GM12878 (cell line): ENCODE measurements around the gene ACTMAP. TPM values are rescaled to one million over a fixed set of nuclear protein-coding genes. Genes with fewer than 3 reads are reported as not detected.
A peak's percentile ranks its signal among the peaks of the same experiment; 100 is the strongest.

Experiments
- CREM ChIP-seq: IDR thresholded peaks from 2 replicates; pipeline ENCODE4 v1.6.1; 2014; ENCODE audit warnings: antibody characterized with exemption, low read depth
- ETV6 ChIP-seq, 2 experiments: fragments of 450-650 bp in 1 of 2; IDR thresholded peaks in 1 of 2; conservative IDR thresholded peaks in 1 of 2; 2 replicates each; pipeline ENCODE4 v1.6.1; 2014; ENCODE audit warnings: antibody characterized with exemption in 1 of 2, borderline replicate concordance in 1 of 2, low read depth in 1 of 2, mild to moderate bottlenecking in 1 of 2, moderate library complexity in 1 of 2
- HCFC1 ChIP-seq: fragments of 150-350 bp; IDR thresholded peaks from 2 replicates; pipeline ENCODE4 v1.6.1; 2014; ENCODE audit warnings: low read length
- IRF4 ChIP-seq: IDR thresholded peaks from 2 replicates; pipeline ENCODE4 v1.6.1; 2011; ENCODE audit warnings: low read depth, low read length
- MEF2B ChIP-seq: fragments of 450-650 bp; IDR thresholded peaks from 2 replicates; pipeline ENCODE4 v1.6.1; 2018; ENCODE audit warnings: mild to moderate bottlenecking, moderate library complexity; ENCODE audit not compliant: partially characterized antibody, poor library complexity, severe bottlenecking
- MXI1 ChIP-seq: fragments of 150-350 bp; IDR thresholded peaks from 2 replicates; pipeline ENCODE4 v1.6.1; 2011; ENCODE audit warnings: low read depth, mild to moderate bottlenecking, inconsistent platforms, low read length, improper control_type of control experiment
- NFXL1 ChIP-seq: fragments of 450-650 bp; IDR thresholded peaks from 2 replicates; pipeline ENCODE4 v1.6.1; 2017; ENCODE audit warnings: antibody characterized with exemption, mild to moderate bottlenecking, borderline replicate concordance
- SIN3A ChIP-seq: IDR thresholded peaks from 2 replicates; pipeline ENCODE4 v1.6.1; 2012; ENCODE audit warnings: low read depth, low read length, improper control_type of control experiment
- SRF ChIP-seq, 2 experiments: IDR thresholded peaks; 2 replicates each; pipeline ENCODE4 v1.6.1; 2011; ENCODE audit warnings: low read depth in 2 of 2, low read length in 2 of 2, mild to moderate bottlenecking in 1 of 2, moderate library complexity in 1 of 2
- SUZ12 ChIP-seq: fragments of 200-600 bp; sonication (generic); IDR thresholded peaks from one replicate; pipeline ENCODE4 v1.6.1; 2018; ENCODE audit warnings: antibody characterized with exemption, mild to moderate bottlenecking; ENCODE audit not compliant: unreplicated experiment
- TAF1 ChIP-seq: IDR thresholded peaks from 2 replicates; pipeline ENCODE4 v1.6.1; 2011; ENCODE audit warnings: mild to moderate bottlenecking, low read depth, low read length, borderline replicate concordance
- TARDBP ChIP-seq: IDR thresholded peaks from 2 replicates; pipeline ENCODE4 v1.6.1; 2016; ENCODE audit warnings: borderline replicate concordance
- ZNF207 ChIP-seq: fragments of 450-650 bp; IDR thresholded peaks from 2 replicates; pipeline ENCODE4 v1.6.1; 2014; ENCODE audit warnings: antibody characterized with exemption, mild to moderate bottlenecking, borderline replicate concordance
- polyA plus RNA-seq, 11 experiments: library from polyadenylated mRNA; depleted of rRNA in 4 of 11; unstranded in 6 of 11; stranded (reverse) in 5 of 11; fragments of >200 nt; fragmentation: Nextera tagmentation in 4 of 11; fragmentation: Illumina TruSeq in 1 of 11; extraction: Ambion mirVana in 4 of 11; extraction: Trizol in 1 of 11; gene quantifications; 1 replicate in 1 of 11; 2 replicates in 10 of 11; pipeline versions ENCODE4 v1.2.1 to v1.2.3, GENCODE V29; 2011 to 2016; ENCODE audit warnings: inconsistent platforms in 2 of 11, missing spikeins in 2 of 11, low read depth in 1 of 11
- total RNA-seq, 4 experiments: library from RNA; depleted of rRNA in 3 of 4; stranded (reverse); fragments of >200 nt in 3 of 4; fragmentation: Illumina TruSeq in 1 of 4; extraction: Trizol in 1 of 4; gene quantifications; 2 replicates each; pipeline versions ENCODE4 v1.2.1 to v1.2.3, GENCODE V29; 2013 to 2021
- TF ChIP-seq, protein P1 (sequence below): IDR thresholded peaks from 2 replicates; pipeline ENCODE4 v1.6.1; 2012; ENCODE audit warnings: low read depth, low read length, improper control_type of control experiment
- TF ChIP-seq, protein P2 (sequence below): fragments of 450-650 bp; formaldehyde crosslinking; IDR thresholded peaks from 2 replicates; pipeline ENCODE4 v1.4.0; 2022; ENCODE audit warnings: mild to moderate bottlenecking, moderate library complexity
- TF ChIP-seq, protein P3 (sequence below): fragments of 450-650 bp; IDR thresholded peaks from 2 replicates; pipeline ENCODE4 v1.6.1; 2018; ENCODE audit warnings: borderline replicate concordance, mild to moderate bottlenecking; ENCODE audit not compliant: partially characterized antibody
- TF ChIP-seq, protein P4 (sequence below): IDR thresholded peaks from 2 replicates; pipeline ENCODE4 v1.6.1; 2011; ENCODE audit warnings: low read depth, mild to moderate bottlenecking, low read length, moderate library complexity, borderline replicate concordance; ENCODE audit errors: extremely low read depth
- TF ChIP-seq, protein P5 (sequence below): IDR thresholded peaks from 2 replicates; pipeline ENCODE4 v1.6.1; 2011; ENCODE audit warnings: borderline replicate concordance, low read depth, mild to moderate bottlenecking, moderate library complexity, low read length; ENCODE audit not compliant: insufficient read depth, poor library complexity, severe bottlenecking

The ACTMAP gene
- total and polyA plus RNA-seq, 10 of the 15 experiments (the other 5 are each of a cell fraction or from before 2014, with no cell fraction given): 3.0 to 26.2 (median 11.1) TPM

DNA sequence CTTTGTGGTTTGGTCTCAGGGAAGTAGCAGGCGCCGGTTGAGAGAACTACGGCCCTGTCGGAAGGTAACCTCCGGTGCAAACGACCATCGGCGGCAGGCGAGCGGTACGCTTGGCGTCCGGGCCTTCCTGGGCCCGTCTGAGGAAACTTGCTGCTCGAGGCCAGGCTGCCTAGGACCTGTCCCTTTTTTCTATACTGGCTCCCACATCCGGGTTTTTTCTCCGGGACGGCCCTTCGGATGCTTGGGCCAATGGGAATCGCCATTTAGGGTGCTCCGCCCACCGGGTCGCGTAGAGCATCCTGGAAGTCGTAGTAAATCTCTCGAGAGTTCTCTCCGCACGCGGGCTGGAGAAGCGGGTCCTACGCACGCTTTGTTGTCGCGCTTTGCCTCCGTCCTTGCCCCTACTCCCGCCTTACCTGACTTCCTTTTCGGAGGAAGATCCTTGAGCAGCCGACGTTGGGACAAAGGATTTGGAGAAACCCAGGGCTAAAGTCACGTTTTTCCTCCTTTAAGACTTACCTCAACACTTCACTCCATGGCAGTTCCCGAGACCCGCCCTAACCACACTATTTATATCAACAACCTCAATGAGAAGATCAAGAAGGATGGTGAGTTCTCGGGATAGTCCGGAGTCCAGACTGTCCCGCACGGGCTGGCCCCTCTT is 729 bp upstream of the ACTMAP start, which contains the start of gene SNRPA (continued):
- TF ChIP-seq, protein P1, sequence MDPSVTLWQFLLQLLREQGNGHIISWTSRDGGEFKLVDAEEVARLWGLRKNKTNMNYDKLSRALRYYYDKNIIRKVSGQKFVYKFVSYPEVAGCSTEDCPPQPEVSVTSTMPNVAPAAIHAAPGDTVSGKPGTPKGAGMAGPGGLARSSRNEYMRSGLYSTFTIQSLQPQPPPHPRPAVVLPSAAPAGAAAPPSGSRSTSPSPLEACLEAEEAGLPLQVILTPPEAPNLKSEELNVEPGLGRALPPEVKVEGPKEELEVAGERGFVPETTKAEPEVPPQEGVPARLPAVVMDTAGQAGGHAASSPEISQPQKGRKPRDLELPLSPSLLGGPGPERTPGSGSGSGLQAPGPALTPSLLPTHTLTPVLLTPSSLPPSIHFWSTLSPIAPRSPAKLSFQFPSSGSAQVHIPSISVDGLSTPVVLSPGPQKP: 0 out of 2 replicates have a peak, but pooled peaks have one; percentile 27
- TF ChIP-seq IRF4 (no peak), MEF2B (no peak), ETV6 (conservative IDR thresholded peaks at IDR 0.05 in 1 of 2, IDR thresholded peaks at IDR 0.05 in 1 of 2; ENCODE audit: borderline replicate concordance in 1 of 2, low read depth in 1 of 2) (no peak), ZNF207 (peak; percentile 39; the same call in 1 of the 2 replicates), HCFC1 (peak; percentile 80), SRF (IDR thresholded peaks at IDR 0.05; ENCODE audit: low read depth in 2 of 2, low read length in 2 of 2) (0 out of 4 replicates have a peak, but pooled peaks of 1 of the 2 experiments have one; percentile 11), TAF1 (peak; percentile 65; the same call in 1 of the 2 replicates), CREM (peak; percentile 42; the same call in 1 of the 2 replicates), NFXL1 (no peak), MXI1 (peak; percentile 77; the same call in 1 of the 2 replicates), TARDBP (no peak), SUZ12 (no peak), SIN3A (peak; percentile 79; the same call in 1 of the 2 replicates)
- TF ChIP-seq, protein P2, sequence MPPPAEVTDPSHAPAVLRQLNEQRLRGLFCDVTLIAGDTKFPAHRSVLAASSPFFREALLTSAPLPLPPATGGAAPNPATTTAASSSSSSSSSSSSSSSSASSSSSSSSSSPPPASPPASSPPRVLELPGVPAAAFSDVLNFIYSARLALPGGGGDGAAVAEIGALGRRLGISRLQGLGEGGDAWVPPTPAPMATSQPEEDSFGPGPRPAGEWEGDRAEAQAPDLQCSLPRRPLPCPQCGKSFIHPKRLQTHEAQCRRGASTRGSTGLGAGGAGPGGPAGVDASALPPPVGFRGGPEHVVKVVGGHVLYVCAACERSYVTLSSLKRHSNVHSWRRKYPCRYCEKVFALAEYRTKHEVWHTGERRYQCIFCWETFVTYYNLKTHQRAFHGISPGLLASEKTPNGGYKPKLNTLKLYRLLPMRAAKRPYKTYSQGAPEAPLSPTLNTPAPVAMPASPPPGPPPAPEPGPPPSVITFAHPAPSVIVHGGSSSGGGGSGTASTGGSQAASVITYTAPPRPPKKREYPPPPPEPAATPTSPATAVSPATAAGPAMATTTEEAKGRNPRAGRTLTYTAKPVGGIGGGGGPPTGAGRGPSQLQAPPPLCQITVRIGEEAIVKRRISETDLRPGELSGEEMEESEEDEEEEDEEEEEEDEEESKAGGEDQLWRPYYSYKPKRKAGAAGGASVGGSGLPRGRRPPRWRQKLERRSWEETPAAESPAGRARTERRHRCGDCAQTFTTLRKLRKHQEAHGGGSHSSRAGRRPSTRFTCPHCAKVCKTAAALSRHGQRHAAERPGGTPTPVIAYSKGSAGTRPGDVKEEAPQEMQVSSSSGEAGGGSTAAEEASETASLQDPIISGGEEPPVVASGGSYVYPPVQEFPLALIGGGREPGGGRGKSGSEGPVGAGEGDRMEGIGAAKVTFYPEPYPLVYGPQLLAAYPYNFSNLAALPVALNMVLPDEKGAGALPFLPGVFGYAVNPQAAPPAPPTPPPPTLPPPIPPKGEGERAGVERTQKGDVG (CRISPR knock-in tag): no peak
- TF ChIP-seq, protein P3, sequence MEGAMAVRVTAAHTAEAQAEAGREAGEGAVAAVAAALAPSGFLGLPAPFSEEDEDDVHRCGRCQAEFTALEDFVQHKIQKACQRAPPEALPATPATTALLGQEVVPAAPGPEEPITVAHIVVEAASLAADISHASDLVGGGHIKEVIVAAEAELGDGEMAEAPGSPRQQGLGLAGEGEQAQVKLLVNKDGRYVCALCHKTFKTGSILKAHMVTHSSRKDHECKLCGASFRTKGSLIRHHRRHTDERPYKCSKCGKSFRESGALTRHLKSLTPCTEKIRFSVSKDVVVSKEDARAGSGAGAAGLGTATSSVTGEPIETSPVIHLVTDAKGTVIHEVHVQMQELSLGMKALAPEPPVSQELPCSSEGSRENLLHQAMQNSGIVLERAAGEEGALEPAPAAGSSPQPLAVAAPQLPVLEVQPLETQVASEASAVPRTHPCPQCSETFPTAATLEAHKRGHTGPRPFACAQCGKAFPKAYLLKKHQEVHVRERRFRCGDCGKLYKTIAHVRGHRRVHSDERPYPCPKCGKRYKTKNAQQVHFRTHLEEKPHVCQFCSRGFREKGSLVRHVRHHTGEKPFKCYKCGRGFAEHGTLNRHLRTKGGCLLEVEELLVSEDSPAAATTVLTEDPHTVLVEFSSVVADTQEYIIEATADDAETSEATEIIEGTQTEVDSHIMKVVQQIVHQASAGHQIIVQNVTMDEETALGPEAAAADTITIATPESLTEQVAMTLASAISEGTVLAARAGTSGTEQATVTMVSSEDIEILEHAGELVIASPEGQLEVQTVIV: peak; percentile 27
- TF ChIP-seq, protein P4, sequence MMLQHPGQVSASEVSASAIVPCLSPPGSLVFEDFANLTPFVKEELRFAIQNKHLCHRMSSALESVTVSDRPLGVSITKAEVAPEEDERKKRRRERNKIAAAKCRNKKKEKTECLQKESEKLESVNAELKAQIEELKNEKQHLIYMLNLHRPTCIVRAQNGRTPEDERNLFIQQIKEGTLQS: no peak
- TF ChIP-seq, protein P5, sequence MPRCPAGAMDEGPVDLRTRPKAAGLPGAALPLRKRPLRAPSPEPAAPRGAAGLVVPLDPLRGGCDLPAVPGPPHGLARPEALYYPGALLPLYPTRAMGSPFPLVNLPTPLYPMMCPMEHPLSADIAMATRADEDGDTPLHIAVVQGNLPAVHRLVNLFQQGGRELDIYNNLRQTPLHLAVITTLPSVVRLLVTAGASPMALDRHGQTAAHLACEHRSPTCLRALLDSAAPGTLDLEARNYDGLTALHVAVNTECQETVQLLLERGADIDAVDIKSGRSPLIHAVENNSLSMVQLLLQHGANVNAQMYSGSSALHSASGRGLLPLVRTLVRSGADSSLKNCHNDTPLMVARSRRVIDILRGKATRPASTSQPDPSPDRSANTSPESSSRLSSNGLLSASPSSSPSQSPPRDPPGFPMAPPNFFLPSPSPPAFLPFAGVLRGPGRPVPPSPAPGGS: no peak
